DND-41 (cell line): ENCODE results near the gene SPANXN4.

ENCODE experiments used
- ATAC-seq: fragments of 200-7000 bp; cut with Tn5 transposase; 3 replicates; pipeline ENCODE4 v1.9.1; 2021; ENCODE audit warnings: low read depth; ENCODE audit not compliant: insufficient read depth
- DNase-seq: peaks from one replicate; pipeline ENCODE4 v3.0.0-alpha.2; 2020
- H2AFZ ChIP-seq: 2 replicates; pipeline ENCODE4 v1.6.0; 2012; ENCODE audit warnings: low read depth, low read length
- H3K27ac ChIP-seq: 2 replicates; pipeline ENCODE4 v1.5.1; 2012; ENCODE audit warnings: low read length, inconsistent platforms
- H3K27me3 ChIP-seq: fragments of 200-600 bp; sonication (generic); 2 replicates; pipeline ENCODE4 v1.6.0; 2012; ENCODE audit warnings: low read length, mild to moderate bottlenecking, inconsistent platforms; ENCODE audit not compliant: insufficient read depth, poor library complexity
- H3K36me3 ChIP-seq: 2 replicates; pipeline ENCODE4 v1.5.1; 2012; ENCODE audit warnings: low read length, inconsistent platforms; ENCODE audit not compliant: insufficient read depth
- H3K4me1 ChIP-seq: 2 replicates; pipeline ENCODE4 v1.5.1; 2012; ENCODE audit warnings: mild to moderate bottlenecking, low read length; ENCODE audit not compliant: insufficient read depth
- H3K4me2 ChIP-seq: 2 replicates; pipeline ENCODE4 v1.6.0; 2012; ENCODE audit warnings: mild to moderate bottlenecking, moderate library complexity, low read length, inconsistent platforms; ENCODE audit not compliant: insufficient read depth
- H3K4me3 ChIP-seq, 2 experiments: fragments of 200-600 bp in 1 of 2; shearing (Covaris generic) in 1 of 2; 2 replicates each; pipeline ENCODE4 v1.5.1; 2012 to 2016; ENCODE audit warnings: inconsistent platforms in 2 of 2, low read length in 2 of 2, mild to moderate bottlenecking in 2 of 2, low read depth in 1 of 2, moderate library complexity in 1 of 2
- H3K79me2 ChIP-seq: 2 replicates; pipeline ENCODE4 v1.6.0; 2012; ENCODE audit warnings: low read length, inconsistent platforms; ENCODE audit not compliant: insufficient read depth
- H3K9ac ChIP-seq: 2 replicates; pipeline ENCODE4 v1.6.0; 2012; ENCODE audit warnings: low read depth, mild to moderate bottlenecking, inconsistent platforms, low read length, moderate library complexity
- H3K9me3 ChIP-seq: 2 replicates; pipeline ENCODE4 v1.5.1; 2012; ENCODE audit warnings: low read length, moderate library complexity, mild to moderate bottlenecking, inconsistent platforms; ENCODE audit not compliant: insufficient read depth, severe bottlenecking
- H4K20me1 ChIP-seq: 2 replicates; pipeline ENCODE4 v1.6.0; 2012; ENCODE audit warnings: low read length; ENCODE audit not compliant: insufficient read depth
- CTCF ChIP-seq: IDR thresholded peaks from 2 replicates; pipeline ENCODE4 v1.5.1; 2012; ENCODE audit warnings: borderline replicate concordance, low read length, moderate library complexity, mild to moderate bottlenecking; ENCODE audit not compliant: poor library complexity, severe bottlenecking; ENCODE audit errors: extremely low read depth
- EZH2 ChIP-seq: IDR thresholded peaks from 3 replicates; pipeline ENCODE4 v1.6.1; 2012; ENCODE audit warnings: borderline replicate concordance, low read depth, mild to moderate bottlenecking, moderate library complexity, low read length, inconsistent platforms; ENCODE audit not compliant: severe bottlenecking

Gene SPANXN4

DNA sequence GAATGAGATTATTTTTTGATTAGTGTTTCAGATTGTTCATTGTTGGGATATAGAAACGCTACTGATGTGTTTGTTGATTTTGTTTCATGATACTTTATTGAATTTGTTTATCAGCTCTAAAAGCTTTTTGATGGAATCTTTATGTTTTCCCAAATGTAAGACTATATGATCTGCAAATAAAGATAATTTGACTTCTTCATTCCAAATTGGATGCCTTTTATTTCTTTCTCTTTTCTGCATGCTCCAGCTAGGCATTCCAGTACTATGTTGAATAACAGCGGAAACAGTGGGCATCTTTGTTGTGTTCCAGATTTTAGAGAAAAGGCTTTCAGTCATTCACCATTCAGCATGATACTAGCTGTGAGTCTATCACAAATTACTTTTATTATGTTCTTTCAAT, 21.8 kb downstream of the SPANXN4 start:
- TF ChIP-seq EZH2 (no peak), CTCF (no peak)
- H3K9me3 ChIP-seq: no peaks in the 10 kb centered on the region
- H2AFZ ChIP-seq: no peak overlapping the region
- H3K36me3 ChIP-seq: no peaks in the 10 kb centered on the region
- no peaks in the 10 kb centered on the region for H3K27me3 ChIP-seq
- no peaks in the 10 kb centered on the region for H3K4me1 ChIP-seq
- no peak for DNase-seq
- H3K27ac ChIP-seq: no peak overlapping the region
- no peak for ATAC-seq
- H3K79me2 ChIP-seq: no peaks in the 10 kb centered on the region
- H3K4me2 ChIP-seq: no peak overlapping the region
- H4K20me1 ChIP-seq: no peaks in the 10 kb centered on the region
- H3K4me3 ChIP-seq: no peak overlapping the region
- no peak overlapping the region for H3K9ac ChIP-seq

GRCh38 chrX:143058120-143058519, 32.4 kb downstream of the SPANXN4 start:
- no peak for DNase-seq
- no peak overlapping the region for H3K9ac ChIP-seq
- ATAC-seq: no peak
- no peaks in the 10 kb centered on the region for H3K79me2 ChIP-seq
- no peaks in the 10 kb centered on the region for H3K9me3 ChIP-seq
- no peak overlapping the region for H3K27ac ChIP-seq
- no peak overlapping the region for H3K4me3 ChIP-seq
- no peaks in the 10 kb centered on the region for H4K20me1 ChIP-seq
- H3K4me2 ChIP-seq: no peak overlapping the region
- TF ChIP-seq CTCF (no peak), EZH2 (no peak)
- H3K36me3 ChIP-seq: no peaks in the 10 kb centered on the region
- no peak overlapping the region for H2AFZ ChIP-seq
- no peaks in the 10 kb centered on the region for H3K4me1 ChIP-seq
- no peaks in the 10 kb centered on the region for H3K27me3 ChIP-seq

- ATAC-seq (no peak), DNase-seq (no peak)
- Histone ChIP-seq H3K36me3 (no peaks in the 10 kb centered on the region), H3K4me1 (no peaks in the 10 kb centered on the region), H4K20me1 (no peaks in the 10 kb centered on the region), H3K27me3 (no peaks in the 10 kb centered on the region), H3K4me3 (no peak overlapping the region), H3K79me2 (no peaks in the 10 kb centered on the region), H3K27ac (no peak overlapping the region), H3K9me3 (peaks cover 4% of the 10 kb centered on the region), H3K4me2 (no peak overlapping the region), H2AFZ (no peak overlapping the region), H3K9ac (no peak overlapping the region)
- TF ChIP-seq EZH2: no peak
- TF ChIP-seq CTCF: no peak
Measured at GRCh38 chrX:143081231-143081630, 55.5 kb downstream of the SPANXN4 start.

DNA sequence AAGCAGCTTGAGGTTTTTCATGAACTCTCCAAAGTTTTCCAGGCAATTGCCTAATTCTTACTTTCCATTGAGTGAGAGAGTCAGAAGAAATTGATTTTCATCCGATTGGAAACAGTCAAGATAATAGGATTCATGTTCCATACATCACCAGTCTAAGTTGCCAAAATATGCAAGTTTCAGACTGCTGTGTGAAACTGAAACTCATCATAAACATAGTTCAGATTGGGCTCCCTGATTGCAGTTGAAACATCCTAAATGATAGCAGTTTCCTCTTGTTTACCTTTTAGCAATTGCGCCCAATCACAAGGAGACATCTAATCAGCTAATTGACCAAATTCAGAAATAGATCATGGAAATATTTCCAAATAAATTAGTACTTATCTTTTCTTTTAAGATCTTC, 56.8 kb downstream of the SPANXN4 start:
- Histone ChIP-seq H3K9me3 (peaks cover 4% of the 10 kb centered on the region), H3K9ac (no peak overlapping the region), H3K4me3 (no peak overlapping the region), H3K27ac (no peak overlapping the region), H3K4me2 (no peak overlapping the region), H3K36me3 (no peaks in the 10 kb centered on the region), H4K20me1 (no peaks in the 10 kb centered on the region), H3K79me2 (no peaks in the 10 kb centered on the region), H2AFZ (no peak overlapping the region), H3K27me3 (no peaks in the 10 kb centered on the region), H3K4me1 (no peaks in the 10 kb centered on the region)
- DNase-seq: no peak
- no peak for TF ChIP-seq CTCF
- no peak for ATAC-seq
